22Rv1 (cell line): Measurements from ENCODE around the gene OMA1.

ENCODE experiments used
- H3K27ac ChIP-seq: fragments of 450-650 bp; 2 replicates; pipeline ENCODE4 v1.5.1; 2017
- CTCF ChIP-seq: fragments of 450-650 bp; IDR thresholded peaks from 2 replicates; pipeline ENCODE4 v1.5.1; 2017; ENCODE audit warnings: mild to moderate bottlenecking
- ZFX ChIP-seq: fragments of 450-650 bp; IDR thresholded peaks from 2 replicates; pipeline ENCODE4 v1.6.1; 2017; ENCODE audit warnings: antibody characterized with exemption, borderline replicate concordance

The OMA1 gene

GRCh38 chr1:58573705-58574591 is 27.4 kb upstream of the OMA1 start:
- no peak overlapping the region for H3K27ac ChIP-seq
- TF ChIP-seq ZFX (no peak), CTCF (no peak)

DNA sequence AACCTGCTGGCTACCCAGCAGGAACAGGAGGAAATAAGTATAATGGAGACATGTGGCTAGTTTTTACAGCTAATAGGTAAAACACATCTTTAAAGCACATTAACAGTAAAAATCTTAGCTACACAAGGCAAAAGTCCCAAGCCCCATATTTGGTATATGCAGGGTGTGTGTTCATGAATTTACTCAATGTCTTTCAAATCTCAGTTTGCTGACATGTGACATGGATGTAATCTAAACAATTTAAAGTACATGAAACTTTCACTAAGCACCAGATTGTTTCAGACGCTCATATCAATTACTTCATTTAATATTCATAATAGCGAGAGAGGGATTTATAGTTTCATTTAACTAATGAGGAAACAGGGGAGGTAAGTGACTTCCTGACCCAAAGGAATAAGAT is 26.6 kb upstream of the OMA1 start:
- no peak overlapping the region for H3K27ac ChIP-seq
- TF ChIP-seq CTCF (no peak), ZFX (no peak)

DNA sequence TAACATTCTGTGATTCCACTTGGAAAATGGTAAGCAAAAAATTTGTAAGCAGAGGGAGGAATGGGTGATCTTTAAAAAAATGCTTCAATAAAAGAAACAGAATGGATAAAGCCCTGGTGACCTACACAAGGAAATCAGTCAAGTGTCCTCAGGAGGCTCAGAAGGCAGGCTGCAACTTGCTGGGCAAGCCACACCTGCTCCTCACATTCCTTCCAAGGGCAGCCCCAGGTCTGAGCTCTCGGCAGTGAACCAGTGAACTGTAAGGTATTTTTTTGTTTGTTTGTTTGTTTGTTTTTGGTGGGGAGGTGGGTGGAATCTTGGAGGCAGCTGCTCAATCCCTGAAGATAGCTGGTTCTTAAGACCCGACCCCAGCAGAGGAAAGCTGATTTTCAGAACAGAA is 26.2 kb upstream of the OMA1 start:
- no peak overlapping the region for H3K27ac ChIP-seq
- TF ChIP-seq ZFX = no peak
- TF ChIP-seq CTCF = no peak

GRCh38 chr1:58571616-58572015 is 25.1 kb upstream of the OMA1 start:
- no peak overlapping the region for H3K27ac ChIP-seq
- TF ChIP-seq CTCF = no peak
- no peak for TF ChIP-seq ZFX

DNA sequence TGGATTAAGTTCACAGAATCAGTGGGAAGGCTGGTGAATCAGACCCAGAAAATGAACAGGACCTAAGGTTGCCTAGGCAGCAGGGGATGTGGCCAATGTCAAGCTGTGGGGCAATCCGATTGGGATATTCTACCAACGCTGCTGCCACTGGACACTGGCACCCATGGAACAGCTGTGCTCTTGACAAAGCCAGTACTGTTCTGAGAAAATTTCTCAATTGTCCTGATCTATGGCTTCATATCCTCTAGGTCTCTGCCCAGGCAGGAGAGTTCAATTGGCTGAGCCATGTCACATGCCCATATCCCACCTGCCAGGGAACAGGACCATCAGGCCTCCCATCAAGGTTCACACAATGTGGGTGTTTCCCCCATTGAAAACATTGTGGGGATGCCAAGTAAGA is 24.3 kb upstream of the OMA1 start:
- H3K27ac ChIP-seq = no peak overlapping the region
- TF ChIP-seq ZFX (no peak), CTCF (no peak)

GRCh38 chr1:58570094-58570493 is 23.6 kb upstream of the OMA1 start:
- no peak overlapping the region for H3K27ac ChIP-seq
- TF ChIP-seq ZFX (no peak), CTCF (no peak)

DNA sequence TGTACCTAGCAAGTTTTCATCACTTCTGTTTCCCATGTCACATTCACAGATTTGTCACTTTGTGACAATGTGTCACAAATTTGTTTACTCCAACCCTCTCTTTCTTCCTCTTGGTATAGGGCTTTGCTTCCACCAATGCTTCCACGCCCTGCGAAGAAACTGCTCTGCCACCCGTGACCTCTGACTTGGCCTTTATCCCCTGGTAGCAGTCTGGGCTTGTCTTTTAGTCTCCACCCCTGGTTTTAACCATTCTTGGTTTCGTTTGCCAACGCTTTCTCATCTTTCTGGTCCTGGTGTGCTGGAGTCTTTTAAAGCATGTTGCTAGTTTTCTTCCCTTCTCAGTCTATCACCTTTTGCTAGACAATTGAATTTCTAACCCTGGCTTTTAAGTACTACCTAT is 22.4 kb upstream of the OMA1 start:
- TF ChIP-seq CTCF = no peak
- TF ChIP-seq ZFX = no peak
- no peak overlapping the region for H3K27ac ChIP-seq
